PC-3 (cell line): ENCODE measurements around the gene SETBP1. TPM values are rescaled to one million over a fixed set of nuclear protein-coding genes. Genes with fewer than 3 reads are reported as not detected.

ENCODE experiments used
- ATAC-seq: fragments of 200-7000 bp; cut with Tn5 transposase; 2 replicates; pipeline ENCODE4 v1.9.1; 2020; ENCODE audit warnings: mild to moderate bottlenecking, moderate library complexity
- BruUV-seq: library from RNA; stranded (reverse); fragments of 400-500 nt; replicated peaks from 2 replicates; lab custom pipeline; 2021; lab: Mats Ljungman, UMichigan
- CTCF ChIA-PET: fragments of 300-600 bp; sonication (Branson Sonifier 250); formaldehyde crosslinking; loops from one replicate; lab custom pipeline; 2022; ENCODE audit warnings: antibody characterized with exemption; lab: Charles Lee
- POLR2A ChIA-PET: fragments of 300-600 bp; sonication (Branson Sonifier 250); formaldehyde crosslinking; loops from one replicate; lab custom pipeline; 2022; ENCODE audit warnings: antibody characterized with exemption; ENCODE audit not compliant: unreplicated experiment; lab: Charles Lee
- DNase-seq: peaks from one replicate; pipeline ENCODE4 v3.0.0-alpha.2; 2015
- H2AFZ ChIP-seq: fragments of 300-600 bp; sonication (generic); 2 replicates; pipeline ENCODE4 v1.6.0; 2016; ENCODE audit warnings: antibody characterized with exemption, low read length
- H3F3A ChIP-seq: fragments of 300-600 bp; sonication (generic); one replicate; pipeline ENCODE4 v1.6.0; 2017; ENCODE audit warnings: antibody characterized with exemption, low read length, control low read depth, mild to moderate bottlenecking; ENCODE audit not compliant: unreplicated experiment
- H3K27ac ChIP-seq: fragments of 300-600 bp; sonication (generic); 2 replicates; pipeline ENCODE4 v1.5.1; 2016; ENCODE audit warnings: mild to moderate bottlenecking, low read length
- H3K27me3 ChIP-seq: fragments of 300-600 bp; sonication (generic); 2 replicates; pipeline ENCODE4 v1.6.1; 2016; ENCODE audit warnings: low read length, mixed read lengths
- H3K36me3 ChIP-seq: fragments of 300-600 bp; sonication (generic); 2 replicates; pipeline ENCODE4 v1.6.1; 2016; ENCODE audit warnings: low read depth, mixed run types, low read length, mixed read lengths
- H3K4me1 ChIP-seq: fragments of 300-600 bp; sonication (generic); 2 replicates; pipeline ENCODE4 v1.5.1; 2016; ENCODE audit warnings: low read length; ENCODE audit not compliant: insufficient read depth
- H3K4me2 ChIP-seq: fragments of 300-600 bp; sonication (generic); 2 replicates; pipeline ENCODE4 v1.6.0; 2016; ENCODE audit warnings: low read length
- H3K4me3 ChIP-seq: fragments of 300-600 bp; sonication (generic); 2 replicates; pipeline ENCODE4 v1.5.1; 2016; ENCODE audit warnings: mild to moderate bottlenecking, low read length, mixed read lengths
- H3K79me2 ChIP-seq: fragments of 300-600 bp; sonication (generic); 2 replicates; pipeline ENCODE4 v1.6.1; 2017; ENCODE audit warnings: low read length, mixed read lengths
- H3K9ac ChIP-seq: fragments of 300-600 bp; sonication (generic); 2 replicates; pipeline ENCODE4 v1.6.0; 2016; ENCODE audit warnings: mild to moderate bottlenecking, low read length
- H3K9me2 ChIP-seq: fragments of 300-600 bp; sonication (generic); replicated peaks from 2 replicates; pipeline ENCODE4 v1.6.1; 2016; ENCODE audit warnings: mixed run types, low read length, mixed read lengths
- H3K9me3 ChIP-seq: fragments of 300-600 bp; sonication (generic); 2 replicates; pipeline ENCODE4 v1.6.1; 2016; ENCODE audit warnings: low read length, mixed read lengths
- H4K20me1 ChIP-seq: fragments of 300-600 bp; sonication (generic); 2 replicates; pipeline ENCODE4 v1.6.1; 2016; ENCODE audit warnings: low read length, mixed read lengths
- EZH2 ChIP-seq: fragments of 300-600 bp; sonication (generic); IDR thresholded peaks from one replicate; pipeline ENCODE4 v1.6.1; 2017; ENCODE audit warnings: antibody characterized with exemption, mild to moderate bottlenecking, low read length; ENCODE audit not compliant: unreplicated experiment
- EZH2phosphoT487 ChIP-seq: fragments of 300-600 bp; sonication (generic); IDR thresholded peaks from 2 replicates; pipeline ENCODE4 v1.6.1; 2018; ENCODE audit warnings: mild to moderate bottlenecking, antibody characterized with exemption, low read length, borderline replicate concordance
- intact Hi-C: fragments of 100-400 bp; cut with micrococcal nuclease; formaldehyde crosslinking; loops from 2 replicates; pipeline ENCODE4 v1.9.0; 2023
- total RNA-seq: library from RNA; depleted of rRNA; stranded (reverse); fragments of >200 nt; gene quantifications from 2 replicates; pipeline ENCODE4 v1.2.3, GENCODE V29; 2014
- TF ChIP-seq, protein P1 (sequence below): fragments of 300-600 bp; sonication (generic); conservative IDR thresholded peaks from 2 replicates; pipeline ENCODE4 v1.5.1; 2017; ENCODE audit warnings: antibody characterized with exemption, low read depth, mild to moderate bottlenecking, low read length

SETBP1 gene
- total RNA-seq, 1 experiment from 2014 or later: 2.3 TPM

DNA sequence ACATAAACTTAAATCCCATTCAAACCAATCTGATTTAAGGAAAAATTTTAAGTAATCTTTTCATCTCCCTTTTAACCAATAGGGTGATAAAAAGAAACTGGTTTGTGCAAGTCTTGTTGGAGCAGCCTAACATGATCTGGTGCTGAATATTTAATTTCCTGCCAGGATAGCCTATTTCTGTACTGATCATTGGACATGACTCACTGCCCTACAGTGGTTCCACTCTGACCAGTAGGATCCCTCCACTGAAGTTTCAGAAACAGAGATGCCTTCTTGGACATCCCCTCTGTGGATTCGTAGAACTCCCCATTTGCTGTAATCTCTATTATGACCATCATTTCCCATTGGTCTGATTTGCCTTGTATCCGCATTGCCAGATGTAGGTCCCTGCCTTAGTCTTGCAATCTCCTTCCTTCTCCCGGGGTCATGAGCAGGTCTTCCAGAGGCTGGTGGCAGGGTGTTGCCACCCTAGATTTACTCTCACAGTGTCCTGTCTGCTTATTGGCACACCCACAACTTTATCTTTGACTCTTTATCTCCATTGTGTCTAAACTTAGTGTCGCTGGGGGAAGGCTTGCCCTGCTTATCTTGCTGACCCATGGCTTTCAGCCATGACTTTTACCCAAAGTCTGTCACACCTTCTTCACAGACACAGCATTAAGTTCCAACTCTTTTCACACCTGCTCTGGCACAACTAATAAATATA is 12.3 kb upstream of the SETBP1 start:
- no peak overlapping the region for H3K4me3 ChIP-seq
- CTCF ChIA-PET: no interaction called here
- H3K4me2 ChIP-seq: no peak overlapping the region
- ATAC-seq (no peak), DNase-seq (peak; percentile 2)
- no peaks in the 10 kb centered on the region for H3K36me3 ChIP-seq
- H4K20me1 ChIP-seq: no peaks in the 10 kb centered on the region
- H3K9me2 ChIP-seq: no peaks in the 10 kb centered on the region
- intact Hi-C loops: no loop called here
- no peaks in the 10 kb centered on the region for H3K79me2 ChIP-seq
- H2AFZ ChIP-seq: no peak overlapping the region
- H3K9me3 ChIP-seq: no peaks in the 10 kb centered on the region
- no peaks in the 10 kb centered on the region for H3K27me3 ChIP-seq
- POLR2A ChIA-PET: no interaction called here
- no peaks in the 10 kb centered on the region; the same call in 1 of the 2 replicates for H3K4me1 ChIP-seq
- H3K27ac ChIP-seq: no peak overlapping the region
- H3K9ac ChIP-seq: no peak overlapping the region
- no TSS peak for BruUV-seq
- H3F3A ChIP-seq: no peaks in the 10 kb centered on the region
- TF ChIP-seq, protein P1, sequence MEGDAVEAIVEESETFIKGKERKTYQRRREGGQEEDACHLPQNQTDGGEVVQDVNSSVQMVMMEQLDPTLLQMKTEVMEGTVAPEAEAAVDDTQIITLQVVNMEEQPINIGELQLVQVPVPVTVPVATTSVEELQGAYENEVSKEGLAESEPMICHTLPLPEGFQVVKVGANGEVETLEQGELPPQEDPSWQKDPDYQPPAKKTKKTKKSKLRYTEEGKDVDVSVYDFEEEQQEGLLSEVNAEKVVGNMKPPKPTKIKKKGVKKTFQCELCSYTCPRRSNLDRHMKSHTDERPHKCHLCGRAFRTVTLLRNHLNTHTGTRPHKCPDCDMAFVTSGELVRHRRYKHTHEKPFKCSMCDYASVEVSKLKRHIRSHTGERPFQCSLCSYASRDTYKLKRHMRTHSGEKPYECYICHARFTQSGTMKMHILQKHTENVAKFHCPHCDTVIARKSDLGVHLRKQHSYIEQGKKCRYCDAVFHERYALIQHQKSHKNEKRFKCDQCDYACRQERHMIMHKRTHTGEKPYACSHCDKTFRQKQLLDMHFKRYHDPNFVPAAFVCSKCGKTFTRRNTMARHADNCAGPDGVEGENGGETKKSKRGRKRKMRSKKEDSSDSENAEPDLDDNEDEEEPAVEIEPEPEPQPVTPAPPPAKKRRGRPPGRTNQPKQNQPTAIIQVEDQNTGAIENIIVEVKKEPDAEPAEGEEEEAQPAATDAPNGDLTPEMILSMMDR: no peak
- no peak for TF ChIP-seq EZH2

DNA sequence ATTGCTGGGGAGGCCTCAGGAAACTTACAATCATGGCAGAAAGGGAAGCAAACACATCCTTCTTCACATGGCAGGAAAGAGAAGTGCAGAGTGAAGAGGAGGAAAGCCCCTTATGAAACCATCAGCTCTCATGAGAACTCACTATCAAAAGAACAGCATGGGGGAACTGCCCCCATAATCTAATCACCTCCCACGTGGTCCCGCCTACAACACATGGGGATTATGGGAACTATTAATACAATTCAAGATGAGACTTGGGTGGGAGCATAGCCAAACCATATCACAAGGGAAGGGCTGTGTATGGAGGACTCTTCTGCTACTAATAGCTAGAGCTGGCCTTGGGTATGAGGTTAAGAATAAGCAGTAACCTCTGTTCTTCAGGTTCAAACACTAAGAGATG is 8.8 kb upstream of the SETBP1 start:
- no peak for ATAC-seq
- Histone ChIP-seq H3K36me3 (no peaks in the 10 kb centered on the region), H3K4me1 (no peaks in the 10 kb centered on the region), H3K9me3 (no peaks in the 10 kb centered on the region), H2AFZ (no peak overlapping the region), H4K20me1 (no peaks in the 10 kb centered on the region), H3K27me3 (no peaks in the 10 kb centered on the region), H3K27ac (no peak overlapping the region), H3K9me2 (no peaks in the 10 kb centered on the region), H3F3A (no peaks in the 10 kb centered on the region), H3K4me2 (no peak overlapping the region), H3K9ac (no peak overlapping the region), H3K4me3 (no peak overlapping the region), H3K79me2 (no peaks in the 10 kb centered on the region)
- CTCF ChIA-PET: no interaction called here
- intact Hi-C loops: loop anchor here (10.0 kb wide), 2 partner anchors 227 to 547 kb away; no protein-coding TSS in a partner anchor
- TF ChIP-seq EZH2phosphoT487 (no peak), EZH2 (no peak)
- TF ChIP-seq, protein P1: no peak
- no TSS peak for BruUV-seq
- POLR2A ChIA-PET: no interaction called here
- DNase-seq: no peak

DNA sequence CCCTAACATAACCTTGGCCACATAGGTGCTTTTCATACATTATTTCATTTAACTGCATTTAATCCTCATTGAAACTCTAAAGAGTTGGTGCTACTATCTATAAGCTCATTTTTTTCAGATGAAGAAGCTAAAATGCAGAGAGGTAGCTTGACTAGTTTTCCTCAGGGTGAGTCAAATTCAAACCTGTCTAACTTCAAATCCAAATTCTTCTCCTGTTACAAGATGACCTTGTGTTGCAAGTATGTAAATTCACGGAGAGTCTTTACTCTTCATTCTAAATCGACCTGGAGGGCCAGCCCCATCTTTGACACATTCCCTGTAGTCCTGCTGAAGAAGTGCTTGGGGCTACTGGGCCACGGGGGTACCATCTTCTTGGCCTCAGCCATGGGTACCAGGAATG is 8.2 kb upstream of the SETBP1 start:
- H3K9me3 ChIP-seq: no peaks in the 10 kb centered on the region
- H3K4me1 ChIP-seq: no peaks in the 10 kb centered on the region
- DNase-seq (peak; percentile 39), ATAC-seq (no peak)
- POLR2A ChIA-PET: no interaction called here
- H3K27ac ChIP-seq: no peak overlapping the region
- H3K36me3 ChIP-seq: no peaks in the 10 kb centered on the region
- H3K79me2 ChIP-seq: no peaks in the 10 kb centered on the region
- H2AFZ ChIP-seq: no peak overlapping the region
- no peak overlapping the region for H3K4me2 ChIP-seq
- intact Hi-C loops: loop anchor here (10.0 kb wide), 2 partner anchors 228 to 548 kb away; no protein-coding TSS in a partner anchor
- H3K9ac ChIP-seq: no peak overlapping the region
- no peak overlapping the region for H3K4me3 ChIP-seq
- TF ChIP-seq EZH2phosphoT487 (no peak), EZH2 (no peak)
- TF ChIP-seq, protein P1: no peak
- no peaks in the 10 kb centered on the region for H3F3A ChIP-seq
- no peaks in the 10 kb centered on the region for H4K20me1 ChIP-seq
- CTCF ChIA-PET: no interaction called here
- BruUV-seq: no TSS peak
- H3K9me2 ChIP-seq: no peaks in the 10 kb centered on the region
- no peaks in the 10 kb centered on the region for H3K27me3 ChIP-seq
